ENCODE results near the gene FKRP. TPM values are rescaled to one million over a fixed set of nuclear protein-coding genes. Genes with fewer than 3 reads are reported as not detected.

FKRP gene
- total and polyA plus RNA-seq, 2 donors (not counting 1 experiment from before 2014, with no cell fraction given) = 11.8 to 12.2 TPM

DNA sequence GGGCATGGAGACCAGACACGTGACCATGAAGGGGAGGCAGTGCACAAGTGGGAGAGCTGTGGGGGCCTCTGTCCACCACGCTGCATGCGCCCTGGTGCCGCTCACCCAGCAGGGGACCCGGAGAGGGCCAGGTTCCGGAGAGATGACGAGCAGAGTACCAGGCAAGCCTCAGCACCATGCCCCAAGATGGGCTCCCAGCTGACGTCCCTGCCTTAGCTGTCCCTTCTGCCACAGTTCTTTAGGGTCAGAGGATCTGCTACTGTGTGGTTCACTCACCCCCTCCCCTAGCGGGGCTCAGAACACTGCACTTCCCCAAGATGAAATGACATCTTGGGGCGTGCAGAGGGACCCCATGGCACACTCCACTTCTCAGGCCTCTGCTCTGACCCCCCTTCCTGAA, 19.3 kb upstream of the FKRP start:
- H3K36me3 ChIP-seq (ENCODE audit: control insufficient read depth, insufficient read depth, low read length) = peaks cover 57% of the 10 kb centered on the region
- no peak for DNase-seq (ENCODE audit: low read depth in 2 of 2)

GRCh38 chr19:46726971-46727501, 18.8 kb upstream of the FKRP start:
- TF ChIP-seq, protein P1, sequence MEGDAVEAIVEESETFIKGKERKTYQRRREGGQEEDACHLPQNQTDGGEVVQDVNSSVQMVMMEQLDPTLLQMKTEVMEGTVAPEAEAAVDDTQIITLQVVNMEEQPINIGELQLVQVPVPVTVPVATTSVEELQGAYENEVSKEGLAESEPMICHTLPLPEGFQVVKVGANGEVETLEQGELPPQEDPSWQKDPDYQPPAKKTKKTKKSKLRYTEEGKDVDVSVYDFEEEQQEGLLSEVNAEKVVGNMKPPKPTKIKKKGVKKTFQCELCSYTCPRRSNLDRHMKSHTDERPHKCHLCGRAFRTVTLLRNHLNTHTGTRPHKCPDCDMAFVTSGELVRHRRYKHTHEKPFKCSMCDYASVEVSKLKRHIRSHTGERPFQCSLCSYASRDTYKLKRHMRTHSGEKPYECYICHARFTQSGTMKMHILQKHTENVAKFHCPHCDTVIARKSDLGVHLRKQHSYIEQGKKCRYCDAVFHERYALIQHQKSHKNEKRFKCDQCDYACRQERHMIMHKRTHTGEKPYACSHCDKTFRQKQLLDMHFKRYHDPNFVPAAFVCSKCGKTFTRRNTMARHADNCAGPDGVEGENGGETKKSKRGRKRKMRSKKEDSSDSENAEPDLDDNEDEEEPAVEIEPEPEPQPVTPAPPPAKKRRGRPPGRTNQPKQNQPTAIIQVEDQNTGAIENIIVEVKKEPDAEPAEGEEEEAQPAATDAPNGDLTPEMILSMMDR (conservative IDR thresholded peaks at IDR 0.05 in 1 of 2, IDR thresholded peaks at IDR 0.05 in 1 of 2; ENCODE audit: low read depth in 1 of 2, low read length in 2 of 2) = no peak
- no peak for TF ChIP-seq EZH2 (IDR thresholded peaks at IDR 0.05; ENCODE audit: low read length, missing control alignments)
- Histone ChIP-seq H3K4me1 (ENCODE audit: control insufficient read depth, extremely low read depth, insufficient read depth, low read length) (peaks cover 12% of the 10 kb centered on the region), H3K36me3 (ENCODE audit: control insufficient read depth, insufficient read depth, low read length) (peaks cover 57% of the 10 kb centered on the region), H3K27ac (ENCODE audit: insufficient read depth, low read length) (no peak overlapping the region), H3K4me3 (replicated peaks in 1 of 4; ENCODE audit: control extremely low read depth in 1 of 4, insufficient read depth in 1 of 4, low read depth in 3 of 4, low read length in 4 of 4) (no peak overlapping the region), H3K9ac (ENCODE audit: insufficient read depth, low read length) (no peak overlapping the region), H4K20me1 (ENCODE audit: control insufficient read depth, extremely low read depth, insufficient read depth, low read length) (no peaks in the 10 kb centered on the region), H3K4me2 (ENCODE audit: extremely low read depth, insufficient read depth, low read length) (no peak overlapping the region), H3K9me3 (ENCODE audit: control insufficient read depth, insufficient read depth, low read depth, low read length) (no peaks in the 10 kb centered on the region), H2AFZ (ENCODE audit: low read length) (no peak overlapping the region), H3K79me2 (ENCODE audit: control insufficient read depth, insufficient read depth, low read length) (peaks cover 18% of the 10 kb centered on the region), H3K27me3 (ENCODE audit: control insufficient read depth, insufficient read depth, low read length) (no peaks in the 10 kb centered on the region)
- no peak for DNase-seq (ENCODE audit: low read depth in 2 of 2)

More for the DNA sequence above, 19.3 kb upstream of the FKRP start:
- no peaks in the 10 kb centered on the region for H3K27me3 ChIP-seq (ENCODE audit: control insufficient read depth, insufficient read depth, low read length)
- TF ChIP-seq EZH2 (IDR thresholded peaks at IDR 0.05; ENCODE audit: low read length, missing control alignments) = no peak
- TF ChIP-seq, protein P1 (conservative IDR thresholded peaks at IDR 0.05 in 1 of 2, IDR thresholded peaks at IDR 0.05 in 1 of 2; ENCODE audit: low read depth in 1 of 2, low read length in 2 of 2) = no peak
- no peaks in the 10 kb centered on the region for H4K20me1 ChIP-seq (ENCODE audit: control insufficient read depth, extremely low read depth, insufficient read depth, low read length)
- peaks cover 9% of the 10 kb centered on the region for H3K4me1 ChIP-seq (ENCODE audit: control insufficient read depth, extremely low read depth, insufficient read depth, low read length)
- H3K4me2 ChIP-seq (ENCODE audit: extremely low read depth, insufficient read depth, low read length) = no peak overlapping the region
- peaks cover 14% of the 10 kb centered on the region for H3K79me2 ChIP-seq (ENCODE audit: control insufficient read depth, insufficient read depth, low read length)
- H3K27ac ChIP-seq (ENCODE audit: insufficient read depth, low read length) = no peak overlapping the region
- H3K9ac ChIP-seq (ENCODE audit: insufficient read depth, low read length) = no peak overlapping the region
- no peaks in the 10 kb centered on the region for H3K9me3 ChIP-seq (ENCODE audit: control insufficient read depth, insufficient read depth, low read depth, low read length)
- H3K4me3 ChIP-seq (replicated peaks in 1 of 4; ENCODE audit: control extremely low read depth in 1 of 4, insufficient read depth in 1 of 4, low read depth in 3 of 4, low read length in 4 of 4) = no peak overlapping the region
- no peak overlapping the region for H2AFZ ChIP-seq (ENCODE audit: low read length)

DNA sequence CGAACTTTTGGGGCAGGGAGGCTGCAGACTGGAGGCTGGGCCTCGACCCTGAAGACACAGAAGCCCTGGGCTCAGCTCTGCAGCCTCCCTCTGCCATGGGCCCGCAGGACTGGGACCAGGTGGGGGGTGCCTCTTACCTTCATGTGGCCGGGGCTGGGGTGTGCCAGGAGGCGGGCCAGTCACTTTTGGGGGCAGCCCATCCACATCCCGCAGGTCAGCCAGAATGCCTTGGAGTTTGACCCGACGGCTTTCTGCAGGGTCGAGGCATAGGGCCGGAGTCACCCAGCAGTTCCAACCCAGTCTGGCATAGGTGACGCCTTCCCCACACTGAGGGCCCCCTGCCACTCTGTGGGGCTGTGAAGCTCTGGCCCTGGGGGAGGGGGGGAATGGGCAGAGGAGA, 18.1 kb upstream of the FKRP start:
- no peaks in the 10 kb centered on the region for H4K20me1 ChIP-seq (ENCODE audit: control insufficient read depth, extremely low read depth, insufficient read depth, low read length)
- H3K4me1 ChIP-seq (ENCODE audit: control insufficient read depth, extremely low read depth, insufficient read depth, low read length) = peaks cover 12% of the 10 kb centered on the region
- H3K9me3 ChIP-seq (ENCODE audit: control insufficient read depth, insufficient read depth, low read depth, low read length) = no peaks in the 10 kb centered on the region
- H3K36me3 ChIP-seq (ENCODE audit: control insufficient read depth, insufficient read depth, low read length) = peaks cover 59% of the 10 kb centered on the region
- H3K27ac ChIP-seq (ENCODE audit: insufficient read depth, low read length) = no peak overlapping the region
- no peak overlapping the region for H2AFZ ChIP-seq (ENCODE audit: low read length)
- H3K4me2 ChIP-seq (ENCODE audit: extremely low read depth, insufficient read depth, low read length) = no peak overlapping the region
- no peak overlapping the region for H3K4me3 ChIP-seq (replicated peaks in 1 of 4; ENCODE audit: control extremely low read depth in 1 of 4, insufficient read depth in 1 of 4, low read depth in 3 of 4, low read length in 4 of 4)
- H3K9ac ChIP-seq (ENCODE audit: insufficient read depth, low read length) = no peak overlapping the region
- peaks cover 24% of the 10 kb centered on the region for H3K79me2 ChIP-seq (ENCODE audit: control insufficient read depth, insufficient read depth, low read length)
- no peak for DNase-seq (ENCODE audit: low read depth in 2 of 2)
- TF ChIP-seq, protein P1 (conservative IDR thresholded peaks at IDR 0.05 in 1 of 2, IDR thresholded peaks at IDR 0.05 in 1 of 2; ENCODE audit: low read depth in 1 of 2, low read length in 2 of 2) = no peak
- no peak for TF ChIP-seq EZH2 (IDR thresholded peaks at IDR 0.05; ENCODE audit: low read length, missing control alignments)
- H3K27me3 ChIP-seq (ENCODE audit: control insufficient read depth, insufficient read depth, low read length) = no peaks in the 10 kb centered on the region
